Type B pancreatic cell (in vitro differentiated cells): ENCODE data around the gene TRDN. TPM values are rescaled to one million over a fixed set of nuclear protein-coding genes. Genes with fewer than 3 reads are reported as not detected.
"Not testable (repeated sequence)": the region's sequence is repeated elsewhere in the genome, so short reads cannot be mapped to it uniquely, and the experiment has no call there.

Source experiments
- DNase-seq: peaks from one replicate; pipeline ENCODE4 v3.0.0; 2021; ENCODE audit warnings: mixed read lengths; ENCODE audit not compliant: unreplicated experiment; ENCODE audit errors: extremely low spot score
- H3K27ac Mint-ChIP-seq: 2 replicates; pipeline ENCODE4 v1.8.0; 2021; ENCODE audit warnings: mild to moderate bottlenecking, mixed read lengths
- H3K27me3 Mint-ChIP-seq: 2 replicates; pipeline ENCODE4 v1.8.0; 2021; ENCODE audit warnings: mixed read lengths
- H3K36me3 Mint-ChIP-seq: 2 replicates; pipeline ENCODE4 v1.8.0; 2021; ENCODE audit warnings: mixed read lengths
- H3K4me1 Mint-ChIP-seq: one replicate; pipeline ENCODE4 v1.8.0; 2021; ENCODE audit warnings: mixed read lengths; ENCODE audit not compliant: unreplicated experiment
- H3K4me3 Mint-ChIP-seq: 2 replicates; pipeline ENCODE4 v1.8.0; 2021; ENCODE audit warnings: mild to moderate bottlenecking, mixed read lengths
- H3K9me3 Mint-ChIP-seq: 2 replicates; pipeline ENCODE4 v1.8.0; 2021; ENCODE audit warnings: mixed read lengths
- CTCF ChIP-seq: fragments of 200-600 bp; sonication (generic); conservative IDR thresholded peaks from 2 replicates; pipeline ENCODE4 v1.5.0; 2021; ENCODE audit warnings: antibody characterized with exemption, mild to moderate bottlenecking
- total RNA-seq: library from RNA; stranded (reverse); gene quantifications from 2 replicates; pipeline ENCODE4 v1.2.1, GENCODE V29; 2021; ENCODE audit warnings: low replicate concordance

Gene TRDN
- total RNA-seq, 1 donor from 2014 or later = 0.34 TPM

DNA sequence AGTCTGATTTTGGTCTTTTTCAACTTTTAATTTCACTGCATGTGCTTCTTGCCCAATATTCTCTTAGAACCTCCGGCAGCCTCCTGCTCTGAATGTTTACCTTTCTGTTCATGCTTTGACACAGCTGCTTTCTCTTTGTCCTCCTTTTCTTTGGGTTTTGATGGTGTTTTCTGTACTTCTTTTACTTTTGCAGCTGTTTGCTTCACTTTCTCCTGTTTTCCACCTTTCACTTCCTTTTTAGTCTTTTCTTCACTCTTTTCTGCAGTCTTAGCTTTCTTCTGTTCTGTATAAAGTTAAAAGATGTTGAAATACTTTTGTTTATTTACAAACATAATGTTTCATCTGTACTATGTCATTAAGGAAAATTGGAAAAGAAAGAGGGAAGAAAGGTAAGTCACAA lies 133.1 kb downstream of the TRDN start:
- no peak for TF ChIP-seq CTCF

GRCh38 chr6:123497025-123497424 lies 139.7 kb downstream of the TRDN start:
- no peak for TF ChIP-seq CTCF
- no peaks in the 10 kb centered on the region for H3K4me1 Mint-ChIP-seq
- no peak overlapping the region for H3K4me3 Mint-ChIP-seq
- no peaks in the 10 kb centered on the region for H3K9me3 Mint-ChIP-seq
- H3K27me3 Mint-ChIP-seq = no peaks in the 10 kb centered on the region
- no peak for DNase-seq
- no peak overlapping the region for H3K27ac Mint-ChIP-seq
- no peaks in the 10 kb centered on the region for H3K36me3 Mint-ChIP-seq

More for the DNA sequence above, 133.1 kb downstream of the TRDN start:
- Mint-ChIP-seq H3K27me3 (no peaks in the 10 kb centered on the region), H3K27ac (no peak overlapping the region), H3K4me3 (no peak overlapping the region), H3K9me3 (no peaks in the 10 kb centered on the region), H3K4me1 (no peaks in the 10 kb centered on the region), H3K36me3 (no peaks in the 10 kb centered on the region)
- DNase-seq = no peak

DNA sequence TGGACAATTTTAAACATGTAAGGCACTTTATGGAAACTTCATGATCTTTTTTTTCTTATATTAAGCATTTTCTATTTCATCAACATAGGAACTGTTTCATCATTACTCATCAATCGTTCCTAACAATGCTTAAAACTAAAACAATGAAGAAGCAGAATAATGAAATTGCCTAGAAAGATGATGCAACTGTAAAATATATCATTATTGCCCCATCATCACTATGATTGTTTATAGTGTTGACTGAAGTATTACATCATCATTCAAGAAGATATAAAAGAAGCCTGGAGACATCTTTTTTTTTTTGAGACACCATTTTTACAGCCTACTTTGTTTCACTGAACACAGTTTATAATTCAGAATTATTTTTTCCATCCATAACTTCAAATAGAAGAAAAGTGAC lies 147.2 kb downstream of the TRDN start:
- Mint-ChIP-seq H3K27ac (no peak overlapping the region), H3K4me1 (no peaks in the 10 kb centered on the region), H3K36me3 (no peaks in the 10 kb centered on the region)

DNA sequence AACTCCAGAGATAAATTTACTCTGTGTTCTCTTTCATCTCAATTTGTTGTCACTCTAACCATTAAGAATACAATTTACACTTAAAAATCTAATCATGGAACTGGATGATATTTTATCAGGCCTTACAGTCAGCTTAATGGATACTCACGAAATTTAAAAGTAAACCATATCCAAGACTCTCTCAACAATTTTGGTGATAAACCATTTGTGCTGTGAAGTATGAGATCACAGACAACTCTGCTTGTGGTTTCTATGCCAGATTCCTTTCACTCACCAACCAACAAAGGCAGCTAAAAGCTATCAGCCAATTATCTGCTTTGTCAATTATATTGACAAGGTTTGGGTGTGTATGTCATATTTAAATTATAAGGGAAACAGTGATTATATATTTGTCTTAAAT lies 155.8 kb downstream of the TRDN start:
- TF ChIP-seq CTCF = no peak
- H3K27me3 Mint-ChIP-seq = no peaks in the 10 kb centered on the region
- H3K27ac Mint-ChIP-seq = no peak overlapping the region
- no peak for DNase-seq
- no peak overlapping the region for H3K4me3 Mint-ChIP-seq
- no peaks in the 10 kb centered on the region for H3K36me3 Mint-ChIP-seq
- no peaks in the 10 kb centered on the region for H3K4me1 Mint-ChIP-seq
- no peaks in the 10 kb centered on the region for H3K9me3 Mint-ChIP-seq

More for the DNA sequence above, 147.2 kb downstream of the TRDN start:
- Mint-ChIP-seq H3K4me3 (no peak overlapping the region), H3K27me3 (no peaks in the 10 kb centered on the region), H3K9me3 (no peaks in the 10 kb centered on the region)
- TF ChIP-seq CTCF = no peak
- no peak for DNase-seq

DNA sequence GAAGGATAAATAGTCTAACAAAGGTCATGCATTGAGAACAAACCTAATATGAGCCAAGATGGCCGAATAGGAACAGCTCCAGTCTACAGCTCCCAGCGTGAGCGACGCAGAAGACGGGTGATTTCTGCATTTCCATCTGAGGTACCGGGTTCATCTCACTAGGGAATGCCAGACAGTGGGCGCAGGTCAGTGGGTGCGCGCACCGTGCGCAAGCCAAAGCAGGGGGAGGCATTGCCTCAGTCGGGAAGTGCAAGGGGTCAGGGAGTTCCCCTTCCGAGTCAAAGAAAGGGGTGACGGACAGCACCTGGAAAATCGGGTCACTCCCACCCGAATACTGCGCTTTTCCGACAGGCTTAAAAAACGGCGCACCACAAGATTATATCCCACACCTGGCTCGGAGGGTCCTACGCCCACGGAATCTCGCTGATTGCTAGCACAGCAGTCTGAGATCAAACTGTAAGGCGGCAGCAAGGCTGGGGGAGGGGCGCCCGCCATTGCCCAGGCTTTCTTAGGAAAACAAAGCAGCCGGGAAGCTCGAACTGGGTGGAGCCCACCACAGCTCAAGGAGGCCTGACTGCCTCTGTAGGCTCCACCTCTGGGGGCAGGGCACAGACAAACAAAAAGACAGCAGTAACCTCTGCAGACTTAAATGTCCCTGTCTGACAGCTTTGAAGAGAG lies 164.6 kb downstream of the TRDN start:
- not testable (repeated sequence) for H3K27ac Mint-ChIP-seq, H3K9me3 Mint-ChIP-seq, H3K4me1 Mint-ChIP-seq, H3K4me3 Mint-ChIP-seq, H3K27me3 Mint-ChIP-seq, H3K36me3 Mint-ChIP-seq, DNase-seq

DNA sequence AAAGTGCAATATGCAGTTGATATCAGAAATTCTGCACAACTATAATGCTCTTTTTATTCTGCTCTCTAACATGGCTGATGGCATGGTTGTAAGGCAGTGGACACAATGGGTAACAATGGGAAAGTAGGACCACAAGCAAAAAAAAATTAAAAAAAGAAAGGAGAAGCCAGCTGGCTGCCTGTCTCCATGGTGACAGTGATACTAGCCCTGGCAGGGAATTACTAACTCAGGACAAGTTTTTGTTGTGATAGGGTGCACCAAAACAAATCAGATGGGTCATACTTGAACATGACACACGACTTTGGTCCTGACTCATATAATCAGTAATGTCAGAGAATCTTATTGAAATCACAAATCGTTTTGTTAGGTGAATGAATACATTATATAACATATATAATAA lies 169.4 kb downstream of the TRDN start:
- H3K27me3 Mint-ChIP-seq = no peaks in the 10 kb centered on the region

More for the DNA sequence above, 169.4 kb downstream of the TRDN start:
- TF ChIP-seq CTCF = no peak
- Mint-ChIP-seq H3K4me3 (no peak overlapping the region), H3K9me3 (no peaks in the 10 kb centered on the region), H3K4me1 (no peaks in the 10 kb centered on the region), H3K27ac (no peak overlapping the region), H3K36me3 (no peaks in the 10 kb centered on the region)
- no peak for DNase-seq
